ENCODE results near the gene FARS2.

- no peak for TF ChIP-seq CTCF (IDR thresholded peaks at IDR 0.05)
- no peak for TF ChIP-seq POLR2A (IDR thresholded peaks at IDR 0.05)
- no peak for TF ChIP-seq POLR2AphosphoS5 (IDR thresholded peaks at IDR 0.05; ENCODE audit: insufficient read depth in 1 of 2, low read depth in 1 of 2)
These were observed 468.7 kb downstream of the FARS2 start for GRCh38 chr6:5729813-5730517.

Measured in vagina (tissue), 2 donors.